ENCODE data around the gene LIN9.

The LIN9 gene

DNA sequence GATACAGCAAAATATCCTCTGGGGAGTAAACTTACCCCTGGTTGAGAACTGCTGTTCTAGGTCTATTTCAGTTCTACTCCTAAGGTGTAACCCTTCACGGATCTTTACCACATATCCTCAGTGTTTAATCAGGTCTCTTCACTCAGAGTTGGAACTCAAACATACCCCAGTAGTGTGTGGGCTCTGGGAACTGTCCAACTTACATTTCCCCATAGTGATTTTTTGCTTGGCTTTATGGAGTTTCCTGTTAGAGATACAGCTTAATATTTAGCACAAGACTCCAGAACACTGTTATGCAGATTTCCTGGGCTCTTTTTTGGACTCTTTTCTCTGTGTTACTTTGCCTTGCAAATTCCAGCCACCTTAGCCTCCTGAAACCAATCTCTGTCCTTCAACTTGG is 26.7 kb upstream of the LIN9 start:
- H3K27ac ChIP-seq, result no peak overlapping the region
- no peaks in the 10 kb centered on the region for H3K79me2 ChIP-seq (ENCODE audit: insufficient read depth, low read depth)
- no peaks in the 10 kb centered on the region for H3K36me3 ChIP-seq (ENCODE audit: insufficient read depth)
- H3K4me2 ChIP-seq, result no peak overlapping the region
- no peaks in the 10 kb centered on the region for H4K20me1 ChIP-seq (ENCODE audit: insufficient read depth)
- peaks cover 12% of the 10 kb centered on the region for H3K4me1 ChIP-seq (ENCODE audit: low read depth, poor library complexity, severe bottlenecking)
- H3K27me3 ChIP-seq (ENCODE audit: insufficient read depth, low read depth), result no peaks in the 10 kb centered on the region
- no peak overlapping the region for H2AFZ ChIP-seq (ENCODE audit: low read depth)
- TF ChIP-seq CTCF (conservative IDR thresholded peaks at IDR 0.05; ENCODE audit: low read depth, low read length), result no peak
- H3K9ac ChIP-seq, result no peak overlapping the region
- no peak overlapping the region for H3K4me3 ChIP-seq (IDR thresholded peaks at IDR 0.05; ENCODE audit: insufficient read depth, low read depth, low read length)

- TF ChIP-seq CTCF (conservative IDR thresholded peaks at IDR 0.05; ENCODE audit: low read depth, low read length), result no peak
- H3K4me2 ChIP-seq, result peak overlapping the region; percentile 34
- peak overlapping the region; percentile 17; the same call in 1 of the 2 replicates for H3K27ac ChIP-seq
- H3K27me3 ChIP-seq (ENCODE audit: insufficient read depth, low read depth), result no peaks in the 10 kb centered on the region
- H2AFZ ChIP-seq (ENCODE audit: low read depth), result peak overlapping the region; percentile 58; the same call in 1 of the 2 replicates
- peak overlapping the region; percentile 18; the same call in 1 of the 2 replicates for H3K9ac ChIP-seq
- H3K4me3 ChIP-seq (IDR thresholded peaks at IDR 0.05; ENCODE audit: insufficient read depth, low read depth, low read length), result no peak overlapping the region
- no peaks in the 10 kb centered on the region for H3K36me3 ChIP-seq (ENCODE audit: insufficient read depth)
- H3K4me1 ChIP-seq (ENCODE audit: low read depth, poor library complexity, severe bottlenecking), result peaks cover 19% of the 10 kb centered on the region
- no peaks in the 10 kb centered on the region for H3K79me2 ChIP-seq (ENCODE audit: insufficient read depth, low read depth)
- no peaks in the 10 kb centered on the region for H4K20me1 ChIP-seq (ENCODE audit: insufficient read depth)
Observed at GRCh38 chr1:226332947-226333346, 24.0 kb upstream of the LIN9 start.

DNA sequence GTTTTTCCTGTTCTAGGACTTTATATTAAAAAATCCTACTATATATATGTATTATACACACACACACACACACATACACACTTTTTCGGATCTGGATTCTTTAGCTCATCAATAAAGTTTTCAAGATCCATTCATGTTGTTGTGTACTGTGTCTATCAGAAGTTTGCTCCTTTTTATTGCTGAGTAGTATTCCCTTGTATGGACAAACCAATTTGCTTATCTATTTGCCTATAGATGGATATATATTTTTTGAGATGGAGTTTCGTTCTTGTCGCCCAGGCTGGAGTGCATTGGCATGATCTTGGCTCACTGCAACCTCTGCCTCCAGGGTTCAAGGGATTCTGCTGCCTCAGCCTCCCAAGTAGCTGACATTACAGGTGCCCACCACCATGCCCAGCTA is 20.3 kb upstream of the LIN9 start:
- Histone ChIP-seq H3K4me2 (no peak overlapping the region), H3K4me3 (IDR thresholded peaks at IDR 0.05; ENCODE audit: insufficient read depth, low read depth, low read length) (no peak overlapping the region), H3K27me3 (ENCODE audit: insufficient read depth, low read depth) (no peaks in the 10 kb centered on the region), H3K36me3 (ENCODE audit: insufficient read depth) (no peaks in the 10 kb centered on the region), H3K4me1 (ENCODE audit: low read depth, poor library complexity, severe bottlenecking) (peaks cover 19% of the 10 kb centered on the region), H3K27ac (no peak overlapping the region), H3K9ac (no peak overlapping the region), H3K79me2 (ENCODE audit: insufficient read depth, low read depth) (no peaks in the 10 kb centered on the region), H4K20me1 (ENCODE audit: insufficient read depth) (no peaks in the 10 kb centered on the region), H2AFZ (ENCODE audit: low read depth) (no peak overlapping the region)
- no peak for TF ChIP-seq CTCF (conservative IDR thresholded peaks at IDR 0.05; ENCODE audit: low read depth, low read length)

DNA sequence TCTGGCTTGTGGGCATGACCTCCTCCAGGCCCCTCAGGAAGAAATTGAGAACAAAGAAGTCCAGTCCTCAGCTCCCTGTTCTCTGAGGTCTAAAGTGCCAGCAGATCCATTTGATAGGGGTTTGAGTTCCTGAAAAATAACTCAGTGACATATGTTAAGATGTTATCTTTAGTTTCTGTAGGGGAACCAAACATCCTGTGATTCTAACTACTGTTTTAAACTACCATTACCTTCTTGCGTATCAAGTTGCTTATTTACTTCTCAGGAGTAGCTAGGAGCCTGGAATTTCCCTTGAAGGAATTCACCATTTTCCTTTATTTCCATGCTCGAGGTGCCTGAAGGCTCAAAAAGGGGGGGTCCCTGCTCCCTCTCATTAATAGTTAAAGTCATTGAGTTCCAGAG is 18.8 kb upstream of the LIN9 start:
- no peaks in the 10 kb centered on the region for H4K20me1 ChIP-seq (ENCODE audit: insufficient read depth)

More for the DNA sequence above, 18.8 kb upstream of the LIN9 start:
- no peaks in the 10 kb centered on the region for H3K36me3 ChIP-seq (ENCODE audit: insufficient read depth)
- TF ChIP-seq CTCF (conservative IDR thresholded peaks at IDR 0.05; ENCODE audit: low read depth, low read length), result no peak
- no peaks in the 10 kb centered on the region for H3K79me2 ChIP-seq (ENCODE audit: insufficient read depth, low read depth)
- no peak overlapping the region for H3K27ac ChIP-seq
- no peak overlapping the region for H3K9ac ChIP-seq
- no peak overlapping the region for H2AFZ ChIP-seq (ENCODE audit: low read depth)
- no peak overlapping the region for H3K4me2 ChIP-seq
- H3K4me1 ChIP-seq (ENCODE audit: low read depth, poor library complexity, severe bottlenecking), result peaks cover 11% of the 10 kb centered on the region
- H3K27me3 ChIP-seq (ENCODE audit: insufficient read depth, low read depth), result no peaks in the 10 kb centered on the region
- no peak overlapping the region for H3K4me3 ChIP-seq (IDR thresholded peaks at IDR 0.05; ENCODE audit: insufficient read depth, low read depth, low read length)
